ENCODE results near the gene CNTNAP2.

CNTNAP2 gene

DNA sequence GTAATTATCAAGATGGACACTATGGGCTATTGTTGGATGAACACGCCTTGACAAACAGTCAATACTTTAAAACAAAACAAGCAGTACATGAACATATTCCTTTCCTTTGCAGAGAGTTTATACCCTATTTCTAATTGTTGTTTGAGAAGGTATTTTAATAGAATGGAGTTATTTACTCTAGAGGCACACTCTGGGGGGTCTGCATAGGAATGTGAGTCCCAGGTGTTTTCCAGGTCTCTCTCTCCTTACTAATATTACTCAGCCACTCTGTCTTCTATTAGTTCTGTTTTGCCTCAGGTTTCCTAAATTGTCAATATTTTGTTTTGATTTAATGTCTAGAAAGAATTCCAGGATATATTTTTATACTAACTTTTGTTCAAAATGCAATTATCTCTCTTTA is 1091.4 kb downstream of the CNTNAP2 start:
- Histone ChIP-seq H3K4me3 (IDR thresholded peaks at IDR 0.05; ENCODE audit: insufficient read depth, low read depth, low read length) (no peak overlapping the region), H3K9ac (no peak overlapping the region), H3K27me3 (ENCODE audit: insufficient read depth, low read depth) (no peaks in the 10 kb centered on the region)

DNA sequence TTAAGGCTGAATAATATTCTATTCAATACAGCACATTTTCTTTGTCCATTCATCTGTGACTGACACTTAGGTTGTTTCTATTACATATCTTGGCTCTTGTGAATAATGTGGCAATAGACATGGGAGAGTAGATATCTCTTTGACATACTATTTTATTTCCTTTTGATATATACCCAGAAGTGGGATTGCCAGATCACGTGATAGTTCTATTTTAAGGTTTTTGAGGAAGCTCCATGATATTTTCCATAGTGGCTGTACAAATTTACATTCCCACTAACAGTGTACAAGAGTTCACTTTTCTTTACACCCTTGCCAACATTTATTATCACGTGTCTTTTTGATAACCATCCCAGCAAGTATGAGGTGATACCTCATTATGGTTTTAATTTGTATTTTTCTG is 1114.7 kb downstream of the CNTNAP2 start:
- Histone ChIP-seq H3K4me2 (no peak overlapping the region), H3K4me1 (ENCODE audit: low read depth, poor library complexity, severe bottlenecking) (no peaks in the 10 kb centered on the region), H2AFZ (ENCODE audit: low read depth) (no peak overlapping the region), H3K9ac (no peak overlapping the region), H3K27ac (no peak overlapping the region), H3K27me3 (ENCODE audit: insufficient read depth, low read depth) (no peaks in the 10 kb centered on the region), H3K79me2 (ENCODE audit: insufficient read depth, low read depth) (no peaks in the 10 kb centered on the region), H3K4me3 (IDR thresholded peaks at IDR 0.05; ENCODE audit: insufficient read depth, low read depth, low read length) (no peak overlapping the region), H4K20me1 (ENCODE audit: insufficient read depth) (no peaks in the 10 kb centered on the region), H3K36me3 (ENCODE audit: insufficient read depth) (no peaks in the 10 kb centered on the region)
- TF ChIP-seq, protein P1, sequence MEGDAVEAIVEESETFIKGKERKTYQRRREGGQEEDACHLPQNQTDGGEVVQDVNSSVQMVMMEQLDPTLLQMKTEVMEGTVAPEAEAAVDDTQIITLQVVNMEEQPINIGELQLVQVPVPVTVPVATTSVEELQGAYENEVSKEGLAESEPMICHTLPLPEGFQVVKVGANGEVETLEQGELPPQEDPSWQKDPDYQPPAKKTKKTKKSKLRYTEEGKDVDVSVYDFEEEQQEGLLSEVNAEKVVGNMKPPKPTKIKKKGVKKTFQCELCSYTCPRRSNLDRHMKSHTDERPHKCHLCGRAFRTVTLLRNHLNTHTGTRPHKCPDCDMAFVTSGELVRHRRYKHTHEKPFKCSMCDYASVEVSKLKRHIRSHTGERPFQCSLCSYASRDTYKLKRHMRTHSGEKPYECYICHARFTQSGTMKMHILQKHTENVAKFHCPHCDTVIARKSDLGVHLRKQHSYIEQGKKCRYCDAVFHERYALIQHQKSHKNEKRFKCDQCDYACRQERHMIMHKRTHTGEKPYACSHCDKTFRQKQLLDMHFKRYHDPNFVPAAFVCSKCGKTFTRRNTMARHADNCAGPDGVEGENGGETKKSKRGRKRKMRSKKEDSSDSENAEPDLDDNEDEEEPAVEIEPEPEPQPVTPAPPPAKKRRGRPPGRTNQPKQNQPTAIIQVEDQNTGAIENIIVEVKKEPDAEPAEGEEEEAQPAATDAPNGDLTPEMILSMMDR (conservative IDR thresholded peaks at IDR 0.05; ENCODE audit: low read depth, low read length): no peak

More for the DNA sequence above, 1091.4 kb downstream of the CNTNAP2 start:
- no peak overlapping the region for H3K4me2 ChIP-seq
- H3K36me3 ChIP-seq (ENCODE audit: insufficient read depth): no peaks in the 10 kb centered on the region
- TF ChIP-seq, protein P1 (conservative IDR thresholded peaks at IDR 0.05; ENCODE audit: low read depth, low read length): no peak
- H2AFZ ChIP-seq (ENCODE audit: low read depth): no peak overlapping the region
- H4K20me1 ChIP-seq (ENCODE audit: insufficient read depth): no peaks in the 10 kb centered on the region
- no peaks in the 10 kb centered on the region for H3K79me2 ChIP-seq (ENCODE audit: insufficient read depth, low read depth)
- H3K4me1 ChIP-seq (ENCODE audit: low read depth, poor library complexity, severe bottlenecking): no peaks in the 10 kb centered on the region
- no peak overlapping the region for H3K27ac ChIP-seq

DNA sequence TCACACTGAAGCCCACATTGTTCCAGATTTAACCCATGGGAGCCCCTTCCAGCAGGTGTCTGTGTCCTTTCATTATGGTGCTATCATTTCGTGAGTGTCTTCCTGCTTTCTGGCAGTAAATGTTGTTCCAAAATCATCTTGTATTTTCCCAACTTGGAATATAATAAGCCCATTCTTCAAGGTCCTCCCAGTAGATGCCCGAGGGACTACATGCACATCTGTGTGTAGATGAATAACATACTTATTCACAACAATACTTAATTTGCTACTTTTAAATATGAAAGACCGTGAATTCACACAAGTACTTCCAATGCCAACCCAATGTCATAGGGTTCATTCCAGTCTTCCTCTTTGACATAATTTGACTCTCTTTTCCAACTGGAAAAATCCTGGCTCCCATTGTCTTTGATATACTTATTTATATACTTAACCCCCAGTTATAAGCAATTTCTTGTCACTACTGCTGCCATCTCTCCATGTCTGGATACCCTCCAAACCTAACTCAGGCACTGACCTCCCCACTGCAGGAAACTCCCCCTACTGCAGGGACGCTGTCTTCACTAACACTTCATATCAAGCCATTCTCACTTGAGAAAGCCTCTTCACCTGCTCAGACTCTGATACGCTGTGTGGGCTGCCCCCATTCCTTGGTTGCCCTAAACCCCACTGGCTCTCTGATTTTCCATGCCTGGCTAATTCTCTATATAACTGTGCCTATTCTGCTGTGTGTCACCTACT is 1119.2 kb downstream of the CNTNAP2 start:
- no peaks in the 10 kb centered on the region for H3K79me2 ChIP-seq (ENCODE audit: insufficient read depth, low read depth)
- no peaks in the 10 kb centered on the region for H3K36me3 ChIP-seq (ENCODE audit: insufficient read depth)
- no peaks in the 10 kb centered on the region for H4K20me1 ChIP-seq (ENCODE audit: insufficient read depth)
- H3K4me3 ChIP-seq (IDR thresholded peaks at IDR 0.05; ENCODE audit: insufficient read depth, low read depth, low read length): no peak overlapping the region
- H3K9ac ChIP-seq: no peak overlapping the region
- H3K27me3 ChIP-seq (ENCODE audit: insufficient read depth, low read depth): no peaks in the 10 kb centered on the region
- TF ChIP-seq, protein P1 (conservative IDR thresholded peaks at IDR 0.05; ENCODE audit: low read depth, low read length): no peak
- no peak overlapping the region for H3K4me2 ChIP-seq
- H2AFZ ChIP-seq (ENCODE audit: low read depth): no peak overlapping the region
- H3K4me1 ChIP-seq (ENCODE audit: low read depth, poor library complexity, severe bottlenecking): no peaks in the 10 kb centered on the region
- H3K27ac ChIP-seq: no peak overlapping the region

DNA sequence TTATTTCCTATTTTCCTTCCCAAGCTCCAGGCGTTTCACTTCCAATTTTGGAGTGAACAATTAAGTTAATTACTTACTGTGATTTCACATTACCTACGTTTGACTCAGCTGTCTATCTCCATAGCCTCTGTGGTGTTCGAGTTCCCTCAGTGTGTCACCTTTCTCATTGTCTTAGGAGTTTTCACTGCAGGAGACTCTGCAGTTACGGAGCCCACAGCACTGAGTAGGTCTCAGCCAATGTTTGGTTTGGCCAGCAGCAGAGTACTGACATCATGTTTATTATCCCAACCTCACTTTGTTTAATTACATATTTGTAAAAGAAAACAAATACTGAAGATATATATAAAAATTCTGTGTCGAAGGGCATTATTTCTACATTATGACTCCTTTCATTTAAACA is 1123.9 kb downstream of the CNTNAP2 start:
- Histone ChIP-seq H3K4me1 (ENCODE audit: low read depth, poor library complexity, severe bottlenecking) (no peaks in the 10 kb centered on the region), H3K27ac (no peak overlapping the region), H2AFZ (ENCODE audit: low read depth) (no peak overlapping the region), H3K36me3 (ENCODE audit: insufficient read depth) (no peaks in the 10 kb centered on the region), H3K4me3 (IDR thresholded peaks at IDR 0.05; ENCODE audit: insufficient read depth, low read depth, low read length) (no peak overlapping the region), H3K79me2 (ENCODE audit: insufficient read depth, low read depth) (no peaks in the 10 kb centered on the region), H3K27me3 (ENCODE audit: insufficient read depth, low read depth) (no peaks in the 10 kb centered on the region), H4K20me1 (ENCODE audit: insufficient read depth) (no peaks in the 10 kb centered on the region), H3K9ac (no peak overlapping the region), H3K4me2 (no peak overlapping the region)
- TF ChIP-seq, protein P1 (conservative IDR thresholded peaks at IDR 0.05; ENCODE audit: low read depth, low read length): no peak

Measured in KMS-11 (cell line).